Measurements from ENCODE around the gene HELT. TPM values are rescaled to one million over a fixed set of nuclear protein-coding genes. Genes with fewer than 3 reads are reported as not detected.
"Not testable (repeated sequence)": the region's sequence is repeated elsewhere in the genome, so short reads cannot be mapped to it uniquely, and the experiment has no call there.

The HELT gene
- total and polyA plus RNA-seq, 2 donors (not counting 1 experiment from before 2014, with no cell fraction given), result not detected

- Histone ChIP-seq H3K4me2 (ENCODE audit: extremely low read depth, insufficient read depth, low read length) (no peak overlapping the region), H3K36me3 (ENCODE audit: control insufficient read depth, insufficient read depth, low read length) (no peaks in the 10 kb centered on the region), H4K20me1 (ENCODE audit: control insufficient read depth, extremely low read depth, insufficient read depth, low read length) (no peaks in the 10 kb centered on the region), H3K4me3 (replicated peaks in 1 of 4; ENCODE audit: control extremely low read depth in 1 of 4, insufficient read depth in 1 of 4, low read depth in 3 of 4, low read length in 4 of 4) (no peak overlapping the region), H3K9ac (ENCODE audit: insufficient read depth, low read length) (no peak overlapping the region), H3K27me3 (ENCODE audit: control insufficient read depth, insufficient read depth, low read length) (no peaks in the 10 kb centered on the region), H3K4me1 (ENCODE audit: control insufficient read depth, extremely low read depth, insufficient read depth, low read length) (no peaks in the 10 kb centered on the region), H2AFZ (ENCODE audit: low read length) (no peak overlapping the region), H3K79me2 (ENCODE audit: control insufficient read depth, insufficient read depth, low read length) (no peaks in the 10 kb centered on the region), H3K9me3 (ENCODE audit: control insufficient read depth, insufficient read depth, low read depth, low read length) (no peaks in the 10 kb centered on the region), H3K27ac (ENCODE audit: insufficient read depth, low read length) (no peak overlapping the region)
- no peak for TF ChIP-seq EZH2 (IDR thresholded peaks at IDR 0.05; ENCODE audit: low read length, missing control alignments)
- TF ChIP-seq CTCF (conservative IDR thresholded peaks at IDR 0.05 in 1 of 2, IDR thresholded peaks at IDR 0.05 in 1 of 2; ENCODE audit: low read depth in 1 of 2, low read length in 2 of 2), result no peak
- DNase-seq (ENCODE audit: low read depth in 2 of 2), result no peak
Measured at GRCh38 chr4:184972991-184973390, 45.3 kb upstream of the HELT start.

GRCh38 chr4:184976348-184976747 is 41.9 kb upstream of the HELT start:
- not testable (repeated sequence) for H3K79me2 ChIP-seq (ENCODE audit: control insufficient read depth, insufficient read depth, low read length); H3K9me3 ChIP-seq (ENCODE audit: control insufficient read depth, insufficient read depth, low read depth, low read length); H3K4me2 ChIP-seq (ENCODE audit: extremely low read depth, insufficient read depth, low read length); H3K27me3 ChIP-seq (ENCODE audit: control insufficient read depth, insufficient read depth, low read length); H3K4me1 ChIP-seq (ENCODE audit: control insufficient read depth, extremely low read depth, insufficient read depth, low read length); DNase-seq (ENCODE audit: low read depth in 2 of 2); H3K27ac ChIP-seq (ENCODE audit: insufficient read depth, low read length); H4K20me1 ChIP-seq (ENCODE audit: control insufficient read depth, extremely low read depth, insufficient read depth, low read length); H3K36me3 ChIP-seq (ENCODE audit: control insufficient read depth, insufficient read depth, low read length); H2AFZ ChIP-seq (ENCODE audit: low read length); H3K4me3 ChIP-seq (replicated peaks in 1 of 4; ENCODE audit: control extremely low read depth in 1 of 4, insufficient read depth in 1 of 4, low read depth in 3 of 4, low read length in 4 of 4); H3K9ac ChIP-seq (ENCODE audit: insufficient read depth, low read length)

- Histone ChIP-seq H3K9ac (ENCODE audit: insufficient read depth, low read length) (no peak overlapping the region), H3K9me3 (ENCODE audit: control insufficient read depth, insufficient read depth, low read depth, low read length) (no peaks in the 10 kb centered on the region), H3K27ac (ENCODE audit: insufficient read depth, low read length) (no peak overlapping the region), H3K4me3 (replicated peaks in 1 of 4; ENCODE audit: control extremely low read depth in 1 of 4, insufficient read depth in 1 of 4, low read depth in 3 of 4, low read length in 4 of 4) (no peak overlapping the region), H2AFZ (ENCODE audit: low read length) (no peak overlapping the region), H3K36me3 (ENCODE audit: control insufficient read depth, insufficient read depth, low read length) (no peaks in the 10 kb centered on the region), H3K27me3 (ENCODE audit: control insufficient read depth, insufficient read depth, low read length) (no peaks in the 10 kb centered on the region), H3K4me2 (ENCODE audit: extremely low read depth, insufficient read depth, low read length) (no peak overlapping the region), H4K20me1 (ENCODE audit: control insufficient read depth, extremely low read depth, insufficient read depth, low read length) (no peaks in the 10 kb centered on the region), H3K4me1 (ENCODE audit: control insufficient read depth, extremely low read depth, insufficient read depth, low read length) (no peaks in the 10 kb centered on the region), H3K79me2 (ENCODE audit: control insufficient read depth, insufficient read depth, low read length) (no peaks in the 10 kb centered on the region)
- no peak for DNase-seq (ENCODE audit: low read depth in 2 of 2)
- TF ChIP-seq CTCF (conservative IDR thresholded peaks at IDR 0.05 in 1 of 2, IDR thresholded peaks at IDR 0.05 in 1 of 2; ENCODE audit: low read depth in 1 of 2, low read length in 2 of 2), result no peak
- no peak for TF ChIP-seq EZH2 (IDR thresholded peaks at IDR 0.05; ENCODE audit: low read length, missing control alignments)
Measured at GRCh38 chr4:184977747-184978146, 40.5 kb upstream of the HELT start.
